GM12873 (cell line): ENCODE measurements around the gene BCAS3.

Experiments
- TF ChIP-seq, protein P1 (sequence below): IDR thresholded peaks from 2 replicates; pipeline ENCODE4 v1.5.1; 2012; ENCODE audit warnings: low read depth, mild to moderate bottlenecking, moderate library complexity, low read length, control low read depth; ENCODE audit not compliant: insufficient read depth; ENCODE audit errors: missing control alignments

BCAS3 gene

DNA sequence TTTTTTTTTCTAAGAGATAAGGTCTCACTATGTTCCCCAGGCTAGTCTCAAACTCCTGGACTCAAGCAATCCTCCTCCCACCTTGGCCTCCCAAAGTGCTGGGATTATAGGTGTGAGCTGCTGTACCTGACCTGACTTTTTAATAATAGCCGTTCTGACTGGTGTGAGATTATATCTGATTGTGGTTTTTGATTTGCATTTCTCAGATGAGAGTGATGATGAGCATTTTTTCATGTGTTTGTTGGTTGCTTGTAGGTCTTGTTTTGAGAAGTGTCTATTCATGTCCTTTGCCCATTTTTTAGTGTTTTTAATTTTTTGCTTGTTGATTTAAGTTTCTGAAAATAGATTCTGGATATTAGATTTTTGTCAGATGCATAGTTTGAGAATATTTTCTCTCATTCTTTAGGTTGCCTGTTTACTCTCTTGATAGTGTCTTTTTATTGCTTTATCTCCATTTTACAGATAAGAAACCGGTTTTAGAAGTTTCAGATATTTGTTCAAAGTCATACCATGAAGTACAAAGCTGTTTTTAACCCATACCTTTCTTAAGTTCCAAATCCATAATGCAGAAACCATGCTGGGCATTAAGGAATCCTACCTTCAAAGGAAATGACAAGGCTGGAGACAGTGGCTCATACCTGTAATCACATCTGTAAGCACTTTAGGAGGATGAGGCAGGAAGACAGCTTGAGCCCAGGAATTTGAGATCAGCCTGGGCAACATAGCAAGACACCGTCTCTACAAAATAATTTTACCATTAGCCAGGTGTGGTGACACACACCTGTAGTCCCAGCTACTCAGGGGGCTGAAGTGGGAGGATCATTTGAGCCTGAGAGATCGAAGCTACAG is 553.5 kb downstream of the BCAS3 start:
- TF ChIP-seq, protein P1, sequence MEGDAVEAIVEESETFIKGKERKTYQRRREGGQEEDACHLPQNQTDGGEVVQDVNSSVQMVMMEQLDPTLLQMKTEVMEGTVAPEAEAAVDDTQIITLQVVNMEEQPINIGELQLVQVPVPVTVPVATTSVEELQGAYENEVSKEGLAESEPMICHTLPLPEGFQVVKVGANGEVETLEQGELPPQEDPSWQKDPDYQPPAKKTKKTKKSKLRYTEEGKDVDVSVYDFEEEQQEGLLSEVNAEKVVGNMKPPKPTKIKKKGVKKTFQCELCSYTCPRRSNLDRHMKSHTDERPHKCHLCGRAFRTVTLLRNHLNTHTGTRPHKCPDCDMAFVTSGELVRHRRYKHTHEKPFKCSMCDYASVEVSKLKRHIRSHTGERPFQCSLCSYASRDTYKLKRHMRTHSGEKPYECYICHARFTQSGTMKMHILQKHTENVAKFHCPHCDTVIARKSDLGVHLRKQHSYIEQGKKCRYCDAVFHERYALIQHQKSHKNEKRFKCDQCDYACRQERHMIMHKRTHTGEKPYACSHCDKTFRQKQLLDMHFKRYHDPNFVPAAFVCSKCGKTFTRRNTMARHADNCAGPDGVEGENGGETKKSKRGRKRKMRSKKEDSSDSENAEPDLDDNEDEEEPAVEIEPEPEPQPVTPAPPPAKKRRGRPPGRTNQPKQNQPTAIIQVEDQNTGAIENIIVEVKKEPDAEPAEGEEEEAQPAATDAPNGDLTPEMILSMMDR = no peak

DNA sequence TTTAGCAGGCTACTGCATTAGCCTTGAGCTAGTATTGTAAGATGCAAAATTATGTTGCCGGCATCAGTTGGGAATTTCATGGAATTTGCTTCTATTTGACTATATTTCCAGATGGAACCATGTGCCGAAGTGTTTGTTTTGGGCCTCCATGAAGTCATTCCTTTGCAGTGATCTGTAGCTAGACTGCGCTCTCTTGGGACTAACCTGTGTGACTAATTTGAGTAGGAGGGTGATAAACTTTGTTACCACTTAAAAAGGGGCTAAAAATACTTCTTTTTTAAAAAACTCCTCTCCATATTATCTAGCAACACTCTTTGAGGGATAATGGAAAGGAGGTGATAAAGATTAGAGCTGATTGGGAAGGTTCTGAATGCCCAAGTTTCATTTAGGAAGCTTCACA is 555.2 kb downstream of the BCAS3 start:
- TF ChIP-seq, protein P1 = no peak

- TF ChIP-seq, protein P1 = no peak
These were observed 556.5 kb downstream of the BCAS3 start for GRCh38 chr17:61233991-61234750.

DNA sequence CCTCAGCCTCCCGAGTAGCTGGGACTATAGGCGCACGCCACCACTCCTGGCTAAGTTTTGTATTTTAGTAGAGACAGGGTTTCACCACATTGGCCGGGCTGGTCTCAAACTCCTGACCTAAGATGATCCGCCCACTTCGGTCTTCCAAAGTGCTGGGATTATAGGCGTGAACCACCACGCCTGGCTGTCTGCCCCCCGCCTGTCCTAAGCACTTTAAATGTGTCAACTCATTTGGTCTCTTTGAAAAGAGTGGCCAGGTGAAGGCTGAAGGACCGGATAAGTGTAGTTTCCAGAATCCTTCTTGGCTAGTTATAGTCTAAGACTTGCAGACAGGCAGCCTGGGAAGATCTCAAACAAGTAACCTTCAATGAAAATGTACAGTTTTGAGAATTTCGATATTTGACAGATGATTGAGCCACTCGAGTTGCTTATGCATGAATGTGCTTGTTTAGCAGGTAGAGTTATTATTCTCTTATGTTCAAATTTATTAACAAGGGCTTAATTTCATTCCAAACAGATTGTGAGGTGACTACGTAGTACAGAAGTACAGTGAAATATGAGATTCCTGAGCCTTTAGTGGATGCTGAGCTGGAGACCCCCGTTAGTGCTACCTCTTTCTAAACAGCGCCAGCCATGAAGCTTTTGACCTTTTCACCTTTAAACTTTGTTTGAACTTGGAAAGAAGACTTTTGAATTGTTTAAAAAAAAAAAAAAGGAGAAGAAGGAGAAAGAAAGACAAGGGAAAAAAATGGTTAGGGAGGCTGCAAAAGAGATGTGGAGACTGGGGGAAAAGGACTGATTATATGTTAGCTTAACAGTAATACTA is 557.6 kb downstream of the BCAS3 start:
- TF ChIP-seq, protein P1 = no peak

GRCh38 chr17:61235827-61236197 is 558.2 kb downstream of the BCAS3 start:
- TF ChIP-seq, protein P1 = no peak

DNA sequence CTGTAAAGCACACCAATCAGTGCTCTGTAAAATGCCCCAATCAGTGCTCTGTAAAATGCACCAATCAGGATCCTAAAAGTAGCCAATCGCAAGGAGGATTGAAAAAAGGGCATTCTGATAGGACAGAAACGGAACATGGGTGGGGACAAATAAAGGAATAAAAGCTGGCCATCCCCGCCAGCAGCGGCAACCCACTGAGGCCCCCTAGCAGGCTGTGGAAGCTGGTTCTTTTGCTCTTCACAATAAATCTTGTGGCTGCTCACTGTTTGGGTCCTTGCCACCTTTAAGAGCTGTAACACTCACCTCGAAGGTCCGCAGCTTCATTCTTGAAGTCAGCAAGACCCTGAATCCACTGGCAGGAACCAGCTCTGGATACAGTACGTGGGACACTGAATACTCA is 559.6 kb downstream of the BCAS3 start:
- TF ChIP-seq, protein P1 = no peak
